ENCODE results near the gene TEAD4.

TEAD4 gene

GRCh38 chr12:2959505-2960389 is 550 bp downstream of the TEAD4 start:
- DNase-seq (ENCODE audit: low read depth): peak; percentile 36
- TF ChIP-seq, protein P1, sequence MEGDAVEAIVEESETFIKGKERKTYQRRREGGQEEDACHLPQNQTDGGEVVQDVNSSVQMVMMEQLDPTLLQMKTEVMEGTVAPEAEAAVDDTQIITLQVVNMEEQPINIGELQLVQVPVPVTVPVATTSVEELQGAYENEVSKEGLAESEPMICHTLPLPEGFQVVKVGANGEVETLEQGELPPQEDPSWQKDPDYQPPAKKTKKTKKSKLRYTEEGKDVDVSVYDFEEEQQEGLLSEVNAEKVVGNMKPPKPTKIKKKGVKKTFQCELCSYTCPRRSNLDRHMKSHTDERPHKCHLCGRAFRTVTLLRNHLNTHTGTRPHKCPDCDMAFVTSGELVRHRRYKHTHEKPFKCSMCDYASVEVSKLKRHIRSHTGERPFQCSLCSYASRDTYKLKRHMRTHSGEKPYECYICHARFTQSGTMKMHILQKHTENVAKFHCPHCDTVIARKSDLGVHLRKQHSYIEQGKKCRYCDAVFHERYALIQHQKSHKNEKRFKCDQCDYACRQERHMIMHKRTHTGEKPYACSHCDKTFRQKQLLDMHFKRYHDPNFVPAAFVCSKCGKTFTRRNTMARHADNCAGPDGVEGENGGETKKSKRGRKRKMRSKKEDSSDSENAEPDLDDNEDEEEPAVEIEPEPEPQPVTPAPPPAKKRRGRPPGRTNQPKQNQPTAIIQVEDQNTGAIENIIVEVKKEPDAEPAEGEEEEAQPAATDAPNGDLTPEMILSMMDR (IDR thresholded peaks at IDR 0.05; ENCODE audit: insufficient read depth, low read depth, low read length, missing control alignments): no peak
- peak overlapping the region; percentile 67 for H3K4me3 ChIP-seq (ENCODE audit: low read depth, low read length)

DNA sequence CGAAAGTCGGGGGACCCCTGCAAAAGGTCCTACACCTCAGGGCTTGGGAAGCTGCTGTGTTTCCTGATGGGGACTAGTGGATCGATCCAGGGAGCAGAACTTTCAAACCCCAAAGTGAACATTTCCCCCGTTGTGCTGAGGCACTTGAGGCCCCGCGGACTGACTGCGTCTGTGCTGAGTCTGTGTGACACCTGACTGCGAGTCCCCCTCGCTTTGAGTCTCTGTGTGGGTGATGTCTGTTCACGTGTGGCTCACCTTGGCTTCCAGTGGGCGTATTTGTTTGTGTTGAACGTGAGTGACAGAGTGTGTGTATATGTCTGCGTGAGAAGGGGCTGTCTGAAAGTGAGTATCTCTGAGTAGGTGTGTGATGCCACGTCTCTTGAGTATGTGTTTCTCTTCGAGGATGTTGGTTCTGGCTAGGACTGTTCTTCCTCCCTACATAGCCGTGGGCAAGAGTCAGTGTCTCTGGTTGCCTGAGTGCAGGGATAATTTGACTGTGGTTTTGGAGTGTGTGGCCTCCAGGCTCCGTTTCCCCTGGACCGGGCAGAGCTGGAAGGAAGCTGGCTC is 1.3 kb downstream of the TEAD4 start:
- peak; percentile 13 for DNase-seq (ENCODE audit: low read depth)
- H3K4me3 ChIP-seq (ENCODE audit: low read depth, low read length): peak overlapping the region; percentile 67
- TF ChIP-seq, protein P1 (IDR thresholded peaks at IDR 0.05; ENCODE audit: insufficient read depth, low read depth, low read length, missing control alignments): no peak

GRCh38 chr12:2960996-2961616 is 1.9 kb downstream of the TEAD4 start:
- no peak overlapping the region for H3K4me3 ChIP-seq (ENCODE audit: low read depth, low read length)
- no peak for DNase-seq (ENCODE audit: low read depth)
- TF ChIP-seq, protein P1 (IDR thresholded peaks at IDR 0.05; ENCODE audit: insufficient read depth, low read depth, low read length, missing control alignments): no peak

GRCh38 chr12:2961705-2962104 is 2.5 kb downstream of the TEAD4 start:
- no peak overlapping the region for H3K4me3 ChIP-seq (ENCODE audit: low read depth, low read length)
- DNase-seq (ENCODE audit: low read depth): no peak
- TF ChIP-seq, protein P1 (IDR thresholded peaks at IDR 0.05; ENCODE audit: insufficient read depth, low read depth, low read length, missing control alignments): no peak

DNA sequence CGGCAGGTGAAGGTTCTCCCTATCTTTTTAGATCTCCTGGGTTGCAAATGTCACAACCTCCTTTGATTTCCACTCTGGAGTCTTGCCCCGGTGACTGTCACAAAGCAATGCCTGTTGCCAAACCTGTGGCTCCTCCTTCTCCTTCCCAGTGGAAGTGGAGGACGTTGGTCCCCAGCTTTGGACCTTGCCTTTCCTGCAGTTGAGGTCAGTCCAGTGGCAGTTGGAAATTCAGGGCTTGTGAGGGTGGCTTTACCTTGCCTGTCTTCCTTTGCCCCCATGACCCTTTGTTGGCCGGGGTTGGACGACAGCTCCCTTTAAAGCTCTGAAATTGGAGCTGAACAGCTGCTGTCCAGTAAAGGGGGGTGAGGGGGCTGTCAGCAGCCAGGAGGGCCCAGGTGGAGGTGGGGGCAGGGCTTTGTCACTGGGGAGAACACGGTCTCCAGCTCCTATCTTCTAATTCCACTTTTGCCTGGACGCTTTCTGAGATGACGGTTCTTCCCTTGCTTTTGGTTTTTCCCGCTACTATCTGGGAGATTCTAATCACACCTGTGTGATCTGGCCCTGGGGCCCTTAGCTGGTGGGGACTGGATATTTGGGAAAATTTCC is 4.1 kb downstream of the TEAD4 start:
- no peak overlapping the region for H3K4me3 ChIP-seq (ENCODE audit: low read depth, low read length)
- no peak for DNase-seq (ENCODE audit: low read depth)
- TF ChIP-seq, protein P1 (IDR thresholded peaks at IDR 0.05; ENCODE audit: insufficient read depth, low read depth, low read length, missing control alignments): no peak

DNA sequence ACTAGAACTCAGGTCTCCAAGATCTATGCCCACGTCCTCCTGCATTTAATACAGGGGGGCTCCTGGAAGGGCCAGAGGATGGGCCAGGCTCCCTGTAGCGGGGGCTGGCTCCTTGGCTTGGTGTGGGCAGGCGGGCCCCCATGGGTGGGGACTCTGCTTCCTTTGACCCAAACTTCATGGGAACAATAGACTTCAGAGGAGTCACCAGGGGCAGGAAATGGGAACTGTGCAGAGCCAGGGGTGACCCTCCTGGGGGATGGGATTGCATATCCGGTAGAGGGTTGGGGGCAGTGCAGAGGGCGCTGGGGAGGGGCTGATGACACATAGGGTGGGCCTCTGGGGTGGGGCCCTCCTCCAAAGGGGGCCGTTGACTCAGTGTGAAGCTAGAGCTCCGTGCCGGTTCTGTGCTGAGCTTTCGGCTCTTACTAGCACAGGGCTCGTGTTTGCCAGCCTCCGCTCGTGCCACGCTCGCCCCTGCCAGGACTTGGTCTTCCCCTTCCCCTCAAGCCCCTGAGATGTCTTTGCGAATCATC is 4.6 kb downstream of the TEAD4 start:
- H3K4me3 ChIP-seq (ENCODE audit: low read depth, low read length): no peak overlapping the region
- TF ChIP-seq, protein P1 (IDR thresholded peaks at IDR 0.05; ENCODE audit: insufficient read depth, low read depth, low read length, missing control alignments): no peak
- DNase-seq (ENCODE audit: low read depth): no peak
